Stomach (tissue), 4 donors: ENCODE data around the gene RNASET2.

Experiments used
- EP300 ChIP-seq: sonication (generic); formaldehyde crosslinking; IDR thresholded peaks from one replicate; pipeline ENCODE4 v1.6.1; 2017; ENCODE audit warnings: antibody characterized with exemption
- POLR2A ChIP-seq, 4 donors: fragments of 450-650 bp; IDR thresholded peaks; one replicate each; pipeline ENCODE4 v1.6.1; 2016; ENCODE audit warnings: antibody characterized with exemption in 4 of 4, control low read depth in 2 of 4, mild to moderate bottlenecking in 1 of 4, moderate library complexity in 1 of 4
- POLR2AphosphoS5 ChIP-seq, 3 donors: sonication (generic); formaldehyde crosslinking; IDR thresholded peaks; one replicate each; pipeline ENCODE4 v1.6.1; 2016; ENCODE audit warnings: antibody characterized with exemption in 3 of 3
- TF ChIP-seq, protein P1 (sequence below), 7 experiments: fragments of 450-650 bp in 4 of 7; fragments of 200-600 bp in 3 of 7; sonication (generic) in 3 of 7; IDR thresholded peaks; one replicate each; pipeline ENCODE4 v1.5.1; 2016 to 2019; ENCODE audit warnings: antibody characterized with exemption in 7 of 7, control low read depth in 2 of 7, mild to moderate bottlenecking in 1 of 7

DNA sequence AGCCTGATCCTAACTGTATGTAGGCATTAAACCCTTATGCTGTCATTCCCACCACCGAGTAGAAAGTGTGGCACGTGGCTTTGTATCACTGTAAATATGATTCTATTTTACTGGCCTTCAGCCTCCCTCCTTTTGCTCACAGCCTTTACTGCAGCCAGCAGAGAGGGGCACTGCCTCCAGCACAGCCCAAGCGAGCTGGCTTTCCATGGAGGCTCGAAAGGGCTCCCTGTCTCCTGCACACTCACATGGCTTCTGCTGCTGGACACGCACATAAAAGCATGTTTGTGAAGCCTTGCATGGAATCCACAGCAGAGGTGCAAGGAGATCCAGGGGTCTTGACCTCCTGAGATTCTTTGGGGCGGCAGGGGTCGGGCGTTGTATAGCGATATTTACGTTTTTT is 51.3 kb downstream of the RNASET2 start:
- TF ChIP-seq POLR2A (IDR thresholded peaks at IDR 0.05) (no peak), POLR2AphosphoS5 (IDR thresholded peaks at IDR 0.05) (no peak), EP300 (no peak)
- TF ChIP-seq, protein P1, sequence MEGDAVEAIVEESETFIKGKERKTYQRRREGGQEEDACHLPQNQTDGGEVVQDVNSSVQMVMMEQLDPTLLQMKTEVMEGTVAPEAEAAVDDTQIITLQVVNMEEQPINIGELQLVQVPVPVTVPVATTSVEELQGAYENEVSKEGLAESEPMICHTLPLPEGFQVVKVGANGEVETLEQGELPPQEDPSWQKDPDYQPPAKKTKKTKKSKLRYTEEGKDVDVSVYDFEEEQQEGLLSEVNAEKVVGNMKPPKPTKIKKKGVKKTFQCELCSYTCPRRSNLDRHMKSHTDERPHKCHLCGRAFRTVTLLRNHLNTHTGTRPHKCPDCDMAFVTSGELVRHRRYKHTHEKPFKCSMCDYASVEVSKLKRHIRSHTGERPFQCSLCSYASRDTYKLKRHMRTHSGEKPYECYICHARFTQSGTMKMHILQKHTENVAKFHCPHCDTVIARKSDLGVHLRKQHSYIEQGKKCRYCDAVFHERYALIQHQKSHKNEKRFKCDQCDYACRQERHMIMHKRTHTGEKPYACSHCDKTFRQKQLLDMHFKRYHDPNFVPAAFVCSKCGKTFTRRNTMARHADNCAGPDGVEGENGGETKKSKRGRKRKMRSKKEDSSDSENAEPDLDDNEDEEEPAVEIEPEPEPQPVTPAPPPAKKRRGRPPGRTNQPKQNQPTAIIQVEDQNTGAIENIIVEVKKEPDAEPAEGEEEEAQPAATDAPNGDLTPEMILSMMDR (IDR thresholded peaks at IDR 0.05), result no peak
